ENCODE measurements around the gene SCAI. TPM values are rescaled to one million over a fixed set of nuclear protein-coding genes. Genes with fewer than 3 reads are reported as not detected.

Gene SCAI
- total and polyA plus RNA-seq, 9 of the 15 experiments (the other 6 are each of a cell fraction or from before 2014, with no cell fraction given), result 0.70 to 12.4 (median 4.2) TPM

GRCh38 chr9:125189361-125190289, 46.3 kb upstream of the SCAI start, which contains the start of gene PPP6C (continued):
- TF ChIP-seq ZNF512 (tag; IDR thresholded peaks at IDR 0.05) (no peak), JUNB (CRISPR knock-in tag; conservative IDR thresholded peaks at IDR 0.05) (no peak), SP2 (IDR thresholded peaks at IDR 0.05; ENCODE audit: extremely low read depth, low read depth, low read length, poor library complexity, severe bottlenecking) (no peak)

GRCh38 chr9:125189011-125189360, 45.7 kb upstream of the SCAI start:
- in situ Hi-C loops (cut with MboI) (no loop called here), intact Hi-C loops (cut with micrococcal nuclease) (no loop called here)
- no peaks in the 10 kb centered on the region for H3K9me1 ChIP-seq (ENCODE audit: control insufficient read depth, insufficient read depth, low read length)
- peak overlapping the region; percentile 96 for H3K4me2 ChIP-seq (ENCODE audit: insufficient read depth, low read length)
- TSS peak; percentile 77 for BruUV-seq (replicated peaks)
- H3K27ac ChIP-seq (ENCODE audit: extremely low read depth, low read depth, low read length), result peak overlapping the region; percentile 91
- H3K36me3 ChIP-seq (ENCODE audit: control insufficient read depth, insufficient read depth, low read length), result peaks cover 10% of the 10 kb centered on the region; the same call in 2 of the 3 replicates
- H3K27me3 ChIP-seq (ENCODE audit: control insufficient read depth in 2 of 2, insufficient read depth in 2 of 2, low read length in 2 of 2), result no peaks in the 10 kb centered on the region
- H2AFZ ChIP-seq (ENCODE audit: low read depth, low read length), result peak overlapping the region; percentile 98
- WGBS (ENCODE audit: insufficient coverage, low coverage, missing lambda C conversion rate), result 2% methylated on average over 26 of the region's 26 CpGs
- H3K9ac ChIP-seq (ENCODE audit: insufficient read depth in 1 of 2, low read depth in 2 of 2, low read length in 2 of 2), result peak overlapping the region; percentile 93 to 99
- no peaks in the 10 kb centered on the region for H3K9me3 ChIP-seq (replicated peaks; ENCODE audit: control insufficient read depth, insufficient read depth, low read depth, low read length)
- peaks cover 5 to 20% of the 10 kb centered on the region in 2 experiments; a peak in 4 of 5 replicates for H3K4me1 ChIP-seq (replicated peaks in 1 of 2; ENCODE audit: control insufficient read depth in 2 of 2, insufficient read depth in 2 of 2, low read length in 2 of 2)
- DNase-seq (ENCODE audit: extremely low read depth in 1 of 4, low spot score in 3 of 4), result peak in 2 of 4 experiments; percentile 42 to 53
- H3K4me3 ChIP-seq, result peak overlapping the region; percentile 96
- POLR2A ChIA-PET, result interaction anchor here (0.6 kb wide), 2 partner anchors 17 to 495 kb away, joined by 3 read pairs; no protein-coding TSS in a partner anchor
- peaks cover 64% of the 10 kb centered on the region for H3K79me2 ChIP-seq (ENCODE audit: control insufficient read depth, insufficient read depth, low read length)
- 0 out of 2 replicates have a peak, but pooled peaks cover 4% of the 10 kb centered on the region for H4K20me1 ChIP-seq (replicated peaks; ENCODE audit: control insufficient read depth, insufficient read depth, low read length)
- no peak for FAIRE-seq
- peak; percentile 61 for ATAC-seq
- CTCF ChIA-PET (ENCODE audit: low intra/inter-chr PET ratio), result no interaction called here
- TF ChIP-seq TEAD4 (IDR thresholded peaks at IDR 0.05; ENCODE audit: low read length) (no peak), TEAD4 (CRISPR knock-in tag; IDR thresholded peaks at IDR 0.05; ENCODE audit: borderline replicate concordance) (0 out of 2 replicates have a peak, but pooled peaks have one; percentile 40), ETS1 (conservative IDR thresholded peaks at IDR 0.05; ENCODE audit: control insufficient read depth, low read depth, low read length) (0 out of 2 replicates have a peak, but pooled peaks have one; percentile 24), PHF21A (IDR thresholded peaks at IDR 0.05; ENCODE audit: borderline replicate concordance, low read depth) (no peak), E2F8 (IDR thresholded peaks at IDR 0.05; ENCODE audit: low read depth, partially characterized antibody) (peak; percentile 27), MAX (CRISPR knock-in tag; IDR thresholded peaks at IDR 0.05) (0 out of 2 replicates have a peak, but pooled peaks have one; percentile 30), ARHGAP35 (IDR thresholded peaks at IDR 0.05; ENCODE audit: partially characterized antibody) (no peak), HDAC1 (IDR thresholded peaks at IDR 0.05) (peak in 1 of 2 experiments; percentile 45; a peak in 1 of 4 replicates), NR3C1 (CRISPR knock-in tag; IDR thresholded peaks at IDR 0.05) (0 out of 2 replicates have a peak, but pooled peaks have one; percentile 30)

All from K562 (cell line).